Middle frontal gyrus (tissue), 1 donor: ENCODE data around the gene PEX26.
"Not testable (repeated sequence)": the region's sequence is repeated elsewhere in the genome, so short reads cannot be mapped to it uniquely, and the experiment has no call there.

Experiments
- DNase-seq: peaks from one replicate; pipeline ENCODE4 v3.0.0-alpha.2; 2015; ENCODE audit warnings: low spot score; ENCODE audit errors: extremely low spot score

Gene PEX26

DNA sequence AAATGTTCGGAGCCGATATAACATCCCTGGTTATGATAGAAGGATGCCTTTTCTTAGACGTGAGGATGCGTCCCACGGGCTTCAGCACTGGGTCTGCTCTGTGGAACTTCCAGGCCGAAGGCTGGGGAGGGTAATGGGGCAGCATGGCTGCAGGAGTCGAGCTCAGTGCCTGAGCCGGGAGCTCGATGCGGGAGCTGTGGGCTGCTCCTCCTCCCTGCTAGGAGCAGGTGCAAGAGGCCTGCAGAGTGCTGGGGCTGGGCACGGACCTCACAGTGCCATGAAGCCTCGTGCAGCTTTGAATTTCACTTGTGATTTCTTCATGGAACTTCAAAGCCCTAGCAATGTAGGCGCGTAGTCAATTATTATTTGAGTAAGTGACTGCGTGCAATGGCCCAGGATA lies 38.8 kb downstream of the PEX26 start:
- DNase-seq = no peak

DNA sequence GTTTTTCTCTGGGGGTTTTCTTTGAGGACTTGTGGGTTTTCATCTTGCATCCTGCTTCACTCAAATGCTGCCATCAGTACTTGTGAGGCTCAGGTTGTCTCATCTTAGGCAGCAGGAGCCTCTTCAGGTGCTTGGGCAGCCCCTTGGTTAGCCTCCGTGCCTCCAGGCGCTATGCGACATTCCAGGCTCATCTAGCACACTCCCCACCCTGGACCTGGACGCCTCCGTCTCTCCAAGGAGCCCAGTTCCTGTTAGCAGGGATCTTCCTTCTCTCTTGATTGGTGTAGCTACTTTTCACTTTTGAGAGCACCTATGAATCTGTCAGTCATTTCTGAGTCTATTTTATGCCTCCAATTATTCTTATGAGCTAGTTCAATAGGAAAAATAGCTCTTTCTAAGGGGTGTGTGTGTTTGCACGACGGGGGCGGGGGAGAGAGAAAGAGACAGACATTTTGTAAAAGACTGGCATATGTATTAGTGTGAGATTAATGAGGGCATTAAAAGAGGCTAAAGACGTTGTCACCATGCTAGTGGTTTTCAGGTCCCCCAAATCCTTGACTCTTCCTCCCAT lies 40.6 kb downstream of the PEX26 start:
- no peak for DNase-seq

DNA sequence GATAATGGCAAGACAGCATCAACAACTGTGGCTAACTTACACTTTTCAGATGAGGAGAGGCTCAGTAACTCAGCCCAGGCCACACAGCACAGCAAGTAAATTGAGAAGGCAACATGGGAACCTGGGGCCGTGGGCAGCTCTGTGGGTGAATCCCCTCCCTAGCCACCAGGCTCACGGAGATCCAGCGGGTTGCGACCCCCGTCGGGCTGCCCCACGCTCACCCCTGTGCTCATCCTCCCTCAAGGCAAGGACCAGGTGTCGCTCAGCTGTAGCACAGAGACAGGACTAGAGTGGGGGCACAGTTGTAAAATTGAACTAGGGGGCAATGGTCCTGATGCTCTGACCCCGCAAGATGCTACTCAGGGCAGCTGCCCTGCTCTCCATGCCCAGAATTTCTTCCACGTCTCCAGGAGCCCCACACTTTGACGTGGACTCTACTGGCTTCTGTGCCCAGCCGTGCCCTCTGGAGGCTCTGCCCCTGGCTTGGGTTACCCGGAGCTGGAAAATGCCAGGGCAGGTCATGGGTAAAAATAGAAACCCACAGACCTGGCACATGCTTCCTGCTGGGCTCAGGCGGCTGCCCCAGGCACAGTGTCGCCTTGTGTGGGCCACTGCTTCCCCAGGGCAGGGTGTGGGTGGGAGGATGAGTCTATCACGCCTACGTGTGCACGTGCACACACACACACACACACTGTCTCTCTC lies 41.8 kb downstream of the PEX26 start:
- DNase-seq = no peak

DNA sequence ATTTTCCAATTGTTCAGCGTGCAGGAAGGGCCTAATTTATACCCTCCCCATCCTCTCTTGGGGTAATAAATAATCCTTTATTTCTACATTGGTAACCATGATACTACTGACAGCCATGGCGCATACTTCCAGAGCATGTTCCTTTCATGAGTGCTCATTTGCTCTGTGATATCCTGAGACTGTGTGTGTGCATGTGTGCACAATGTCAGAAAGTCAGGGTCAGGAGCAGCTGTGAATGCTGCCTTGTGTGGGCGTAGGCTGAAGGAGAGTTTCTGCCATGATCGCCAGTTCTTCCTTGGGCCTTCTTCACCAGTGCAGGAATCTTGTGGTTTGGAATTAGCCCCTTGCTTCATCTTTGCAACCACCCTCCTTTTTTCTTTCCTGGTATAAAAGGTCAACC lies 43.1 kb downstream of the PEX26 start:
- DNase-seq = no peak

DNA sequence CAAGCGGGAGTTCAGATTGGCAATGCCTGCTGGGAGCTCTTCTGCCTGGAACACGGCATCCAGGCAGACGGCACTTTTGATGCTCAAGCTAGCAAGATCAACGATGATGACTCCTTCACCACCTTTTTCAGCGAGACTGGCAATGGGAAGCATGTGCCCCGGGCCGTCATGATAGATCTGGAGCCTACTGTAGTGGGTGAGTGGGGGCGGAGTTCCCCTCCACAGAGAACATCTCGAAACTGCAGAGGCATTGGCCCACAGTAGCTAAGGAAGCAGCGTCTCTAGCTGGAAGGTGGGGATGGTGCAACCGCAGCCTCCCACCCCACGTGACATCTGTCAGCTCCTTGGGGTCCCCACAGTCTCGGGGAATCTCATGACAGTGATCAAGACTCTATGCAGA lies 43.7 kb downstream of the PEX26 start:
- DNase-seq = no peak

DNA sequence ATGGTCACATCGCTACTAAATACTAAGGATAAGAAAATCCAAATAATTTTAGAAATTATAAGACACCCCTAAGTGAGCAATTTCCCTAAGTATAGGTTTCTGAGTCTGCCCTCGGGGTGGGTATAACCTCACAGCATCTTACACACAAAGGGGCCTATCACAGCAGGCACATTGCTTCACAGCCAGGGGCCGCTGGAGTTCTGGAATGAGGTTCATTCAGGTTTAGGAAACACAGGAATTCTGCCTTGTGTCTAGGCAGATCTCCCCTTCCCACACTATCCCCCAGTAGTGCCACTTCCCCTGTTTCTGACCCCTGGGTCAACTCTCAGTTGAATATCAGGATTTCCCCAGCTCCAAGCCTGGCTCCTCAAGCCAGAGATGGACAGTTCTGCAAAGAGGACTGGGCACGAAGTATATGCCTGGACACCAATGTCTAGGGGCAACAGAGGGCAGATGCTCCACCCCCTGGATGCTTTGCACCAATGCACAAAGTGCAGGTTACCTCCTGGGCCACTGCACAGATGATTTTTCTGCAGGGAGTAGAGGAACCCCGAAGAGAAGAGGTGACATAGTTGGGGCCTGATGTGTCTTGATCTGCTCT lies 44.3 kb downstream of the PEX26 start:
- DNase-seq = no peak

DNA sequence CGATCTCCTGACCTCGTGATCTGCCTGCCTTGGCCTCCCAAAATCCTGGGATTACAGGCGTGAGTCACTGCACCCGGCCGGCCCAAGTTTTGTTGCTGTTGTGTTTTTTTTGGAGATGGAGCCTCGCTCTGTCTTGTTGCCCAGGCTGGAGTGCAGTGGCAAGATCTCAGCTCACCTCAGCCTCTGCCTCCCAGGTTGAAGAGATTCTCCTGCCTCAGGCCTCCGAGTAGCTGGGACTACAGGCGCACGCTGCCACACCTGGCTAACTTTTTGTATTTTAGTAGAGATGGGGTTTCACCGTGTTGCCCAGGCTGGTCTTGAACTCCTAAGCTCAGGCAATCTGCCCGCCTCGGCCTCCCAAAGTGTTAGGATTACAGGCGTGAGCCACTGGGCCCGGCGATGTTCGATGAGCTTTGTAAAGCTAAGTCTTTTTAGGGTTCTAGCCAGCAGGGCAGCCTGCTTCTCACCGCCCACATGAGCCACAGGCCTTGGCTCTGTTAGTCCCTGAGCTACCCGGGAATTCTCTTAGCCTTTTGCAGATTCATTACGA lies 45.8 kb downstream of the PEX26 start:
- DNase-seq = not testable (repeated sequence)

DNA sequence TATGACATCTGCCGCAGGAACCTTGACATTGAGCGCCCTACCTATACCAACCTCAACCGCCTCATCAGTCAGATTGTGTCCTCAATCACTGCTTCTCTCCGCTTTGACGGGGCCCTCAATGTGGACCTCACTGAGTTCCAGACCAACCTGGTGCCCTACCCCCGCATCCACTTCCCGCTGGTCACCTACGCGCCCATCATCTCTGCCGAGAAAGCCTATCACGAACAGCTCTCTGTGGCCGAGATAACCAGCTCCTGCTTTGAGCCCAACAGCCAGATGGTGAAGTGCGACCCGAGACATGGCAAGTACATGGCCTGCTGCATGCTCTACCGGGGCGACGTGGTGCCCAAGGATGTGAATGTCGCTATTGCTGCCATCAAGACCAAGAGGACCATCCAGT lies 48.8 kb downstream of the PEX26 start:
- no peak for DNase-seq

DNA sequence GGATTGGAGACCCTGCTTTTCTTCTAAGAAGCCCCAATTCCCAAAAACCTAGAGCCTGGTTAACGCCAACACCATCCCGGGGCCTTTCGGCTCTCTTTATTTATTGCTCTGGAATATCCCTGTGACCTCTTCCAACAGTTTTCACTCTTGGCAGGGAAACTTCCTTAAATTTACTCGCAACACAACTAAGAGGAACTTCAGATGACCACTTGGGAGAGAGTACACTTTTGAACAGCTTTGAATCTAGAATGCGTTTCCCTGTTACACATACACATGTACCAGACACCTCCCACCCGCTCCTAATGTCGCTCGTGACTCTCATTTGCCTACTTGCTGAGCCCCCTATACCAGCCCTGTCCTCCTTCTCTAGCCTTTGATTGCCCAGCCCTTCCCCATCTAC lies 52.2 kb downstream of the PEX26 start:
- DNase-seq = no peak

DNA sequence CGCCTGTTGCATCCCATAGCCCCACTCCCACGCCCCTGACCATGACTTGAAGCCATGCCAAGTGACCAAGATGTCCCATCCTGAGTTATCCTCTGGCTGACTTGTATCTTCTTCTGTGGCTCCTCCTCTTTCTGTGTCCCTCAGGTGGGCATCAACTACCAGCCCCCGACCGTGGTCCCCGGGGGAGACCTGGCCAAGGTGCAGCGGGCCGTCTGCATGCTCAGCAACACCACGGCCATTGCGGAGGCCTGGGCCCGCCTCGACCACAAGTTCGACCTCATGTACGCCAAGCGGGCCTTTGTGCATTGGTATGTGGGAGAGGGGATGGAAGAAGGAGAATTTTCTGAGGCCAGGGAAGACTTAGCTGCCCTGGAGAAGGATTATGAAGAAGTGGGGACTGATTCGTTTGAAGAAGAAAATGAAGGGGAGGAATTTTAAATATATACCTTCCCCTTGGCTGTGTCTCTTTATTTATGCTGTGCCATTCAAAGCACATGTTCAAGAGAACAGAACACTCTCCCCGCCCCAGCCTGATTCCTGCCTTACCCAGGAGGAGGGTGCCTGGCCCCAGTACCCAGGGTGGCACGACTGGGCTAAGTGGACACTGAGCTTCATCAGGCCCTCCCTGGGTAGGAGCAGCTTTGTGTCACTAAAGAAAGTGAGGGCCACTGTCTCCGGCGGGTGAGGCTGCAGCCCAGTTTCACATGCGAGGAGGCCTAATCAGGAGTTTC lies 53.1 kb downstream of the PEX26 start:
- DNase-seq = no peak

DNA sequence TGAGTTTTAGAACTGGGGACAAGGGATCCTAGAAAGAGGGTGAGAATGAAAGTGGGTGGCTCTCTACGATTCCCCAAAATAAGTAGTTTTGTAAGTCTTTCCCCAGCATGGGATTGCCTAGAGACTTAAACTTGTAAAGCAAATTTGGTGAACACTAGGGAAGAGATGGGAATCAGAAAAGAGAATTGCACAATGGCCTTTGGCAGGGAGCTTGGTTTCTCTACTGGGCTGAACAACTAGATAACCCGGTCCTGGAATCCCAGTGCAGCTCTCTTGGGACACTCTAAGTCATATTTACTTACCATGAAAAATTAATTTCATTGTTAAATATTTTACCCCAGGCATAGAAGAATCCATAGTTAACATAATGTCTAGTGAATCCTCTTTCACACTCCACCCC lies 55.7 kb downstream of the PEX26 start:
- DNase-seq = no peak

DNA sequence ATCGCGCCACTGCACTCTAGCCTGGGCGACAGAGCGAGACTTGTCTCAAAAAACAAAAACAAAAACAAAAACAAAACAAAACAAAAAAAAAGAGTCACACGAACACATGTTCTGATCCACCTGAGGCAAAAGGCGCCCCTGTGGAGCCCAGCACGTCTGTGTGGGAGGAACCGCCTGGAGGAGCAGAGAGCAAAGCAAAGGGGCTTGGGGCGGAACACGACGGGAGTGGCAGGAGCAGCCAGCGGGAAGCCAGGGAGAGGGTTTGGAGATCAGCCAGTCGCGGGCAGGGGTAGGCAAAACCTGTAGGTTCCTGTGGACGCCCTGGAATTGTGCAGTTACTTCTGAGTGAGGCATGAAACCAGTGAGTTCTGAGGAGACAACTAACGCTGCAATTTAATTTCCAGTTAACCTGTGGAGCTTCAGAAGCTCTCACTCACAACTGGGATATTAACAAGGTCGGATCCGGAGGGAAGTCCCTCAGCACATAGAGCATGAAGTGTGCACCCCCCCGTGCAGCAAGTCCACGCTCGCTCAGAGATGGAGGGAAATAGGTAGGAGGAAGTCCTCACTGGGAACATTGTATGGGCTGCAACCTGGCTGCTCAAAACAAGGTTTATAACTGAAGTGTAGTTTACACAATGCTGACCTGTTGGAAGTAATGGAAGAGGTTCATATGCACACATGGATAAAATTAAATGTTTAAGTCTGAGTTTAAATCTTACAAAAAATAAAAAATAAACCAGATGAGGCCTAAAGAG lies 59.0 kb downstream of the PEX26 start:
- no peak for DNase-seq

DNA sequence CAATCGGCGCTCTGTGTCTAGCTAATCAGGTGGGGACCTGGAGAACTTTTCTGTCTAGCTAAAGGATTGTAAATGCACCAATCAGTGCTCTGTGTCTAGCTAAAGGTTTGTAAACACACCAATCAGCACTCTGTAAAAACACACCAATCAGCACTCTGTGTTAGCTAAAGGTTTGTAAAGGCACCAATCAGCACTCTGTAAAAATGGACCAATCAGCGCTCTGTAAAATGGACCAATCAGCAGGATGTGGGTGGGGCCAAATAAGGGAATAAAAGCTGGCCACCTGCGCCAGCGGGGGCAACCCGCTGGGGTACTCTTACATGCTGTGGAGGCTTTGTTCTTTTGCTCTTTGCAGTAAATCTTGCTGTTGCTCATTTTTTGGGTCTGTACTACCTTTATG lies 63.2 kb downstream of the PEX26 start:
- not testable (repeated sequence) for DNase-seq

DNA sequence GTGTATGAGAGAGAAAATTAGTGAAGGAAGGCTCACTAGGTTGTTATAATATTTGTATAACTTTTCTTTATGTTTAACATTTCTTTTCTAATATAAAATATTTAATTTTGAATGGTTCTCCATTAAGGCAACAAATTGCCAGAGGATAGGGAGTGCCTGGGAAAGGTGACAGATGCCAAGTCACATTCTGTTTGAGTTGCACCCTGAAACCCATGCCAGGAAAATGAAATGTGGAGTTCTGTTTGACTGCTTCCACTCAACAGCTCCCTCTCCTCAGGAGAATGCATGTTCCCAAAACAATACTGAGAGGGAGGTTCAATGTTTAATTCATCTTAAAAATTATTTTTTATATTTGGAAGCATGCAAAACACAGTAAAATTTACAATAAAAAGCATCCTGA lies 66.3 kb downstream of the PEX26 start:
- DNase-seq = no peak

DNA sequence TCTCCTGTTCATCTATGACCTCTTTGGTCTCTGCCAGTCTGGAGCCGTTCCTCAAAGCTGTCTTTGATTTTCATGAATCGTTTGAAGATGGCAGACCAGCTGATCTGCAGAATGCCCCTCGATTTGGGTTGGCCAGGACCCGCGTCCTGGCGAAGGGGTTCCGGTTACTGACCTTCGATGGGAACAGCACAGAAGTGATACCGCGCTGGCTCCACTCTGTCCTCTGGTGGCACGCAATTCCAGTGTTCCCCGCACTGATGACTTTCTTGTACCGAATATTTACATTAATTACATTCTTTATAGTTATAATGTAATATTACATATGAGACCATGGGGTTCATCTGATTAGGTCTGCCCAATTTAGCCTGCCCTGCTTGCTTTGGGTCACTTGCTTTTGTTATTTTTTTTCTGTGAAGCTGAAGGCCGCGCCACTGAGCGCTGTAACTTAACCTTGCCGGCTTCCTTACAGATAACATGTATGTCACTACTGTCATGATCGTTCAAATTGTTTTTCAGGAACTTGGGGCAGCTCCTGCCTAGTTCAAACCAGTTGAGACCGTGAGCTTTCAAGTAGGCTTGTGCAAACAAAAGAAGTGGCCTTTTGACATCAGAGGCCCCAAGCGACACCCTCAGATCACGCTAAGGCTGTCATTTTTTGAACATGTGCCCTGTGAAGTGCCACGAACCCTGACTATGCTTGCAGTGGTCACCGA lies 68.0 kb downstream of the PEX26 start:
- no peak for DNase-seq

DNA sequence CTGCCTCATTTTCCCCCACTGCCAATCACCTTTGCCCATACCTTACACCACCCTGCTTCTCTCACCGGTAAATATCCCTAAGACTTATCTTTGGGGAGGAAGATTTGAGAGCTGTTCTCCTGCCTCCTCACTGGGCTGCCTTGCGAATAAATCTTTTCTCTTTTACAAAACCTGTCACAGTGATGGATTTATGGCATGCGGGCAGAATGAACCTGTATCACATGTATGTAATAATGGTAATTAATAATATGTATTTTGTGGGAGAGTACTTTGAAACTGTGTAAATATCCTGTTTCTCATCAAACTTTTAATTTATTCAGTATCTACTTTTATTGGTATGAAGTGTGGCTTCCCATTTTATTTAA lies 68.6 kb downstream of the PEX26 start:
- no peak for DNase-seq

DNA sequence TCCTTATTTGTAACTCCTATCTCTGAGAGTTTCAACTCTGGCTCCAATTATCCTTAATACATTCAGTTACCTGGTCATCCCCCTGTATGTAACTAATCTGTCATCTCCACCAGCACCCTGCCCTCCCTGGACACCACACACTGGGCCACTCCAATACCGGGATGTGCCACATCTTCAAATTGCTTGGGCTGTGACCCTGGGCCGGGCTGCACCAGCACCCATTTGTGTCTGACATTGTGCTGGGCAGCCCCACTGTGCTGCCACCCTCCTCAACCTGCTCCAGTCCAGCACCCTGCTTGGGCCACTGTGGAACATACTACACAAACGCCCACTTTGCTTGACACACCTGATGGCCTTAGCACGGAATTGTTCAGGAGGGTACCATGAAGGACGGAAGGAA lies 70.0 kb downstream of the PEX26 start:
- no peak for DNase-seq

DNA sequence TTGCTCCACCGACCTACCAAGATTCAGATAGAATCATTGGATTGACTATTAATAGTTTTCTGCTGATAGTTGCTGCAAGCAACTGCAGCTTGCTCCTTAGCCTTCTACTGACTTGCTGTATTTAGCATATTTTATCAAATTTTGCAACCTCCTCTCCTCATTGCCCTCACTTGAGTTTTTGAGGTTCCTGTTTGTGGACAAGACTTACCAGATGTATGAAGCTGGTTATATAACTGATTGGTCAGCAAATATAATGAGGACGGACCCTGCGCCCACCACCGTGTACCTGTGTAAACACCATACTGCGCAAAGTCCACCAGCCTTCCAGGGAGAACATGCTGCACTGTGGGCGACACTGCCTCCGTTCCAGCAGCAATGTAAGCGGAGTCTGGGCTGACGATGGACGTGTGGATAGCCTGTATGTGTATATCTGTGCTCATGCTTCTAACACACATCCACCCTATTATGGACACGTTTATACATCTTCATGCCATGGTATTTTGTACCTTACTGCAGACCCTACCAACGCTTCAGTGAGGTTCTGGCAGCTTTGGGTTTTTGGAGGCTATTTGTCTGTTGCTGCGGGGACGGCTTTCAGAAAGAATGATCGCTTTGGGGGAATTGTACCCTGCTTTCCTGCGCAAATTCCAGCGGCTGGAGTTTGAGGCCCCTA lies 70.6 kb downstream of the PEX26 start:
- no peak for DNase-seq

DNA sequence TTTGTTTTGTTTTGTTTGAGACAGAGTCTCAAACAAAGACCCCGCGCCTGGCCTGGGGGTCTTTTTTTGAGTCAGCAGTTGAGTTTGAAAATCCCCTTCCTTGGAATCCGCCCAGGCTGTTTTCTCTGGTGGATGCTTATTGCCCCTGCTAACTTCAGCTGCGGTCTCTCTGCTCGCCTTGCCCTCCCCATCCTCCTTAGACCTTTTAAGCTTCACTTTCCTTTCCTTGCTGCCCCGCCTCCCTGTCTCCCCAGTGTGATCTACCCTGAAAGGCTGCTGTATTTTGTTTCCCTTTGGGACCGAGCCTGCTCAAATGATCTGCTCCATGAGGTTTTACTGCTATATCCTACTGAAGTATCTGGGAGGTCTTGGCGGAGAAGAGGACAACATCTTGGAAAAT lies 74.7 kb downstream of the PEX26 start:
- DNase-seq = no peak

DNA sequence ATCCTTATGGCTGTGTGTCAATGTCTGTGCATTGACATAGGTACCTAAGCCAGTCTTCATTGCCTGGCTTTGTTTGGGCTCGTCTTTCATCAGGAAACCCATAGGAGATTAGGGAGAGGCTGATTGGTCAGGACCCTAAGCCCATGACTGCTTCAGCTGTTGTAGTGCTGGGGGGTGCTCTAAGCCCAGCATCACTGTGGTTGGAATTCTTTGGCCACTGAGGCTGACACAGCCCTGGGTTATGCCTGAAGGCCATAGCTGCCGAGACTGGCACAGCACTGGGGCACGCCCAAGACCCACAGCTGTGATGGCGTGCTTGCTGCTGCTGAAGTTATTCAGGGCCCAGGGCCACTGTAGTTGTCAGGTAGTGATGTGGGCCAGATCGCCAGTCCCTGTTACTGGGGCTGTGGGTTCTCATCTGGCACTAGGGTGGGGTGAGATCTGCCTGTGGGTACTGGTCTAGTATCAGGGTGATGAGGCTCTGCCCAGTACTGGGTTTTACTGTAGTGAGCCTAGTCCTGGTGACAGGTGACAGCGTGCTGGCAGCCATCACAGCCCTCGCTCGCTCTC lies 77.1 kb downstream of the PEX26 start:
- DNase-seq = no peak
